Activated T-helper 2 cell treated with anti-CD3 and anti-CD28 coated beads, Interferon-gamma antibody, Interleukin-2, Interleukin-4, amounts not matched to agents 10 μg/mL and 5 μg/mL and 100 μg/mL, durations not matched to agents 14 hours and 24 hours and 36 hours (primary cell): ENCODE data around the gene NTMT2. TPM values are rescaled to one million over a fixed set of nuclear protein-coding genes. Genes with fewer than 3 reads are reported as not detected.

ENCODE experiments used
- total RNA-seq: library from RNA; stranded (reverse); gene quantifications from 2 replicates; pipeline ENCODE4 v1.2.3, GENCODE V29; 2022

NTMT2 gene
- total RNA-seq, 1 donor from 2014 or later: not detected

Other genes starting within 250 kb of the NTMT2 start
- 15.1 and 15.5 TPM in 2 replicates for gene KIFAP3, start 71.3 kb upstream of the NTMT2 start, total RNA-seq